SU-DHL-6 (cell line): ENCODE measurements around the gene SEC14L5.

Experiments used
- EZH2phosphoT487 ChIP-seq: fragments of 200-600 bp; sonication (generic), shearing (Covaris generic); conservative IDR thresholded peaks from 2 replicates; pipeline ENCODE4 v1.6.1; 2018; ENCODE audit warnings: mild to moderate bottlenecking, antibody characterized with exemption, low read length, moderate library complexity, mixed read lengths
- TF ChIP-seq, protein P1 (sequence below): fragments of 200-600 bp; sonication (generic); IDR thresholded peaks from one replicate; pipeline ENCODE4 v1.5.1; 2017; ENCODE audit warnings: antibody characterized with exemption, mild to moderate bottlenecking, low read length, moderate library complexity; ENCODE audit not compliant: insufficient read depth, poor library complexity, severe bottlenecking

DNA sequence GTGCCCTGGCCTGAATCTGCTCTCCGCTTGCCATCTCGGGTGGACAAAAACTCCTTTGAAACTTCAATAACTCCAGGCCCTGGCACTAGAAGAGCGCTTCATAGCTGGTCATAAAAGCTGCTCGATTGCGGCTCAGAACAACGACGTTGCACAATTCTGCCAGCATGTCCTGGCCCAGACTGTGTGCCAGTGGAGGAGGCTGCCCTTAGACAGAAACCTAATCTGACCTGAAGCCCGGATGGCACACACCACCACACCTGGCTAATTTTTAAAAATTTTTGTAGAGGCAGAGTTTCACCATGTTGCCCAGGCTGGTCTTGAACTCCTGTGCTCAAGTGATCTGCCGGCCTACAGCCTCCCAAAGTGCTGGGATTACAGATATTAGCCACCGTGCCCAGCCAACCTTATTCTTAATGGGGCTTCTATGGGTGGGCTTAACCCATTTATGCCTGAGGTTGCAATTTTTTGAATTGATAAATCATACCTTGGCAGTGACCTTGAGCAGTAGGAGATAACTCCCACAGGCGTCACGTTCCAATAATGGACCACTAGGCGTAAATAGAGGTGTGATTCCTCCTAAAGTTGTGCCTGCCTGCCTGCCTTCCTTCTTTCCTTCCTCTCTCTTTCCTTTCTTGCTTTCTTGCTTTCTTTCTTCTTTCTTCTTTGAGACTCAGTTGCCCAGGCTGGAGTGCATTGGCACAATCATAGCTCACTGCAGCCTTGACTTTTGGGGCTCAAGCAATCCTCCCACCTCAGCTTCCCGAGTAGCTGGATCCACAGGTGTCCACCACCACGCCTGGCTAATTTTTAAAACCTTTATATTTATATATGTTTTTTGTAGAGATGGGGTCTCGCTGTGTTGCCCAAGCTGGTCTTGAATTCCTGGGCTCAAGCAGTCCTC is 20.1 kb upstream of the SEC14L5 start:
- TF ChIP-seq, protein P1, sequence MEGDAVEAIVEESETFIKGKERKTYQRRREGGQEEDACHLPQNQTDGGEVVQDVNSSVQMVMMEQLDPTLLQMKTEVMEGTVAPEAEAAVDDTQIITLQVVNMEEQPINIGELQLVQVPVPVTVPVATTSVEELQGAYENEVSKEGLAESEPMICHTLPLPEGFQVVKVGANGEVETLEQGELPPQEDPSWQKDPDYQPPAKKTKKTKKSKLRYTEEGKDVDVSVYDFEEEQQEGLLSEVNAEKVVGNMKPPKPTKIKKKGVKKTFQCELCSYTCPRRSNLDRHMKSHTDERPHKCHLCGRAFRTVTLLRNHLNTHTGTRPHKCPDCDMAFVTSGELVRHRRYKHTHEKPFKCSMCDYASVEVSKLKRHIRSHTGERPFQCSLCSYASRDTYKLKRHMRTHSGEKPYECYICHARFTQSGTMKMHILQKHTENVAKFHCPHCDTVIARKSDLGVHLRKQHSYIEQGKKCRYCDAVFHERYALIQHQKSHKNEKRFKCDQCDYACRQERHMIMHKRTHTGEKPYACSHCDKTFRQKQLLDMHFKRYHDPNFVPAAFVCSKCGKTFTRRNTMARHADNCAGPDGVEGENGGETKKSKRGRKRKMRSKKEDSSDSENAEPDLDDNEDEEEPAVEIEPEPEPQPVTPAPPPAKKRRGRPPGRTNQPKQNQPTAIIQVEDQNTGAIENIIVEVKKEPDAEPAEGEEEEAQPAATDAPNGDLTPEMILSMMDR, result no peak
- TF ChIP-seq EZH2phosphoT487, result no peak
